Measurements from ENCODE around the gene TTLL1. TPM values are rescaled to one million over a fixed set of nuclear protein-coding genes. Genes with fewer than 3 reads are reported as not detected.
"Not testable (repeated sequence)": the region's sequence is repeated elsewhere in the genome, so short reads cannot be mapped to it uniquely, and the experiment has no call there.

TTLL1 gene
- total and polyA plus RNA-seq, 2 donors (not counting 3 experiments of a cell fraction or from before 2014, with no cell fraction given) = 9.0 to 17.0 TPM

DNA sequence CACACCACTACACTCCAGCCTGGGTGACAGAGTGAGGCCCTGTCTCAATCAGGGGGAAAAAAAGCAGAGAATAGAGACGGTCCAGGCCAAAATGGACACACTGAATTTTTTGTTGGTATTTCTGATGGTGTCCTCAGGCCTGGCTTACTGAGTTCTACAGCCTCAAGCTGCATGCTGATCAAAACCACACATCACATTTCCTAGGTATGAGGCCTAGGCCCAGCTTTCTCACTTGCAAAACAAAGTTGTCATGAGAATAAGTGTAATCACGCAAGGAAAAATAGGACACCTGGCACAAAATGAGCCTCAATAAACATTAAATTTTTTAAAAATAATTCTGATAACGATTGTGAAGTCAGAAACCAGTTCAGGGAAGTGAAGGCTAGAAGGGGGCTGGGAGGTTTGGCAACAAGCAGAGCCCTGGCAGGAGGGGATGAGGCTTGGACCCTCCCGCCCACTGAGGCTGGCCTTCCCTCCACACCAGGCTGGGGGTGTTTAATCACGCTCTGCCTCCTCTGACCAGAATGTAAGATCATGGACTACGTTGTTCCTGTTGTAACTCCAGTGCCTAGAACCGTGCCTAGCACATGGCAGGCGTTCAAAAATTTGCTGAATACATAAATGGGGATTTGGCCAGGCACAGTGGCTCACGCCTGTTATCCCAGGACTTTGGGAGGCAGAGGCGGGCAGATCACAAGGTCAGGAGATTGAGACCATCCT, 92.4 kb downstream of the TTLL1 start:
- intact Hi-C loops (cut with micrococcal nuclease) = no loop called here
- no peaks in the 10 kb centered on the region for H3K36me3 ChIP-seq (ENCODE audit: control insufficient read depth in 2 of 2, extremely low read depth in 1 of 2, insufficient read depth in 2 of 2, low read length in 2 of 2)
- peaks cover 40% of the 10 kb centered on the region for H3K4me1 ChIP-seq (ENCODE audit: control insufficient read depth, extremely low read depth, insufficient read depth, low read length)

GRCh38 chr22:42995654-42996053, 93.5 kb downstream of the TTLL1 start:
- H3K27ac ChIP-seq (ENCODE audit: insufficient read depth, low read depth, low read length); H3K4me3 ChIP-seq (replicated peaks in 1 of 3; ENCODE audit: insufficient read depth in 1 of 3, low read depth in 1 of 3, low read length in 3 of 3); H4K20me1 ChIP-seq (replicated peaks; ENCODE audit: control insufficient read depth, extremely low read depth, insufficient read depth, low read length); H3K4me2 ChIP-seq (ENCODE audit: insufficient read depth, low read length); H3K9me1 ChIP-seq (replicated peaks; ENCODE audit: control insufficient read depth, extremely low read depth, insufficient read depth, low read length); DNase-seq (ENCODE audit: low read depth, low spot score); FAIRE-seq; dilution Hi-C loops (cut with MboI; ENCODE audit: extremely low pct_ligation_motif_present, low sequenced_read_pairs); H3K9me3 ChIP-seq (replicated peaks; ENCODE audit: control insufficient read depth, insufficient read depth, low read length); intact Hi-C loops (cut with micrococcal nuclease); H3K9ac ChIP-seq (replicated peaks; ENCODE audit: extremely low read depth, insufficient read depth, low read length); POLR2A ChIA-PET; H3K27me3 ChIP-seq (ENCODE audit: control insufficient read depth in 2 of 2, insufficient read depth in 2 of 2, low read length in 2 of 2); H3K36me3 ChIP-seq (ENCODE audit: control insufficient read depth in 2 of 2, extremely low read depth in 1 of 2, insufficient read depth in 2 of 2, low read length in 2 of 2); H2AFZ ChIP-seq (ENCODE audit: low read depth, low read length); BruUV-seq (replicated peaks): not testable (repeated sequence)
- Histone ChIP-seq H3K79me2 (ENCODE audit: control insufficient read depth, insufficient read depth, low read length) (peaks cover 72% of the 10 kb centered on the region), H3K4me1 (ENCODE audit: control insufficient read depth, extremely low read depth, insufficient read depth, low read length) (peaks cover 36% of the 10 kb centered on the region)
- CTCF ChIA-PET = interaction anchor here (0.6 to 1.9 kb wide), 7 partner anchors 12 to 62 kb away, joined by 3 to 11 read pairs (median 4); partner anchors contain the start of gene PACSIN2

More for the DNA sequence above, 92.4 kb downstream of the TTLL1 start:
- no peaks in the 10 kb centered on the region for H4K20me1 ChIP-seq (replicated peaks; ENCODE audit: control insufficient read depth, extremely low read depth, insufficient read depth, low read length)
- H3K27me3 ChIP-seq (ENCODE audit: control insufficient read depth in 2 of 2, insufficient read depth in 2 of 2, low read length in 2 of 2) = no peaks in the 10 kb centered on the region
- BruUV-seq (replicated peaks) = no TSS peak
- no peaks in the 10 kb centered on the region for H3K9me3 ChIP-seq (replicated peaks; ENCODE audit: control insufficient read depth, insufficient read depth, low read length)
- dilution Hi-C loops (cut with MboI; ENCODE audit: extremely low pct_ligation_motif_present, low sequenced_read_pairs) = no loop called here
- TF ChIP-seq POLR2A (IDR thresholded peaks at IDR 0.05; ENCODE audit: low read depth, low read length) (no peak), GATA2 (IDR thresholded peaks at IDR 0.05; ENCODE audit: insufficient read depth, insufficient read length, low read depth, low read length) (no peak), POLR2AphosphoS5 (IDR thresholded peaks at IDR 0.05; ENCODE audit: insufficient read depth, low read depth, low read length) (no peak), FOS (IDR thresholded peaks at IDR 0.05; ENCODE audit: borderline replicate concordance, insufficient read depth, low read length) (no peak), JUN (IDR thresholded peaks at IDR 0.05; ENCODE audit: borderline replicate concordance, insufficient read depth, insufficient read length, low read depth) (no peak), MYC (IDR thresholded peaks at IDR 0.05; ENCODE audit: low read depth, low read length) (no peak)
- TF ChIP-seq, protein P1, sequence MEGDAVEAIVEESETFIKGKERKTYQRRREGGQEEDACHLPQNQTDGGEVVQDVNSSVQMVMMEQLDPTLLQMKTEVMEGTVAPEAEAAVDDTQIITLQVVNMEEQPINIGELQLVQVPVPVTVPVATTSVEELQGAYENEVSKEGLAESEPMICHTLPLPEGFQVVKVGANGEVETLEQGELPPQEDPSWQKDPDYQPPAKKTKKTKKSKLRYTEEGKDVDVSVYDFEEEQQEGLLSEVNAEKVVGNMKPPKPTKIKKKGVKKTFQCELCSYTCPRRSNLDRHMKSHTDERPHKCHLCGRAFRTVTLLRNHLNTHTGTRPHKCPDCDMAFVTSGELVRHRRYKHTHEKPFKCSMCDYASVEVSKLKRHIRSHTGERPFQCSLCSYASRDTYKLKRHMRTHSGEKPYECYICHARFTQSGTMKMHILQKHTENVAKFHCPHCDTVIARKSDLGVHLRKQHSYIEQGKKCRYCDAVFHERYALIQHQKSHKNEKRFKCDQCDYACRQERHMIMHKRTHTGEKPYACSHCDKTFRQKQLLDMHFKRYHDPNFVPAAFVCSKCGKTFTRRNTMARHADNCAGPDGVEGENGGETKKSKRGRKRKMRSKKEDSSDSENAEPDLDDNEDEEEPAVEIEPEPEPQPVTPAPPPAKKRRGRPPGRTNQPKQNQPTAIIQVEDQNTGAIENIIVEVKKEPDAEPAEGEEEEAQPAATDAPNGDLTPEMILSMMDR (IDR thresholded peaks at IDR 0.05; ENCODE audit: extremely low read depth in 1 of 2, insufficient read depth in 1 of 2, low read depth in 1 of 2, low read length in 2 of 2) = no peak
- FAIRE-seq (no peak), DNase-seq (ENCODE audit: low read depth, low spot score) (no peak)
- no peak overlapping the region for H2AFZ ChIP-seq (ENCODE audit: low read depth, low read length)
- H3K4me3 ChIP-seq (replicated peaks in 1 of 3; ENCODE audit: insufficient read depth in 1 of 3, low read depth in 1 of 3, low read length in 3 of 3) = no peak overlapping the region
- H3K9ac ChIP-seq (replicated peaks; ENCODE audit: extremely low read depth, insufficient read depth, low read length) = no peak overlapping the region
- H3K4me2 ChIP-seq (ENCODE audit: insufficient read depth, low read length) = no peak overlapping the region
- H3K27ac ChIP-seq (ENCODE audit: insufficient read depth, low read depth, low read length) = no peak overlapping the region
- ChIA-PET CTCF (no interaction called here), POLR2A (no interaction called here)
- no peaks in the 10 kb centered on the region for H3K9me1 ChIP-seq (replicated peaks; ENCODE audit: control insufficient read depth, extremely low read depth, insufficient read depth, low read length)
- H3K79me2 ChIP-seq (ENCODE audit: control insufficient read depth, insufficient read depth, low read length) = peaks cover 79% of the 10 kb centered on the region
